Ectodermal cell (in vitro differentiated cells): ENCODE data around the gene PTPRG.

Source experiments
- H3K27ac ChIP-seq: 2 replicates; pipeline ENCODE4 v1.7.0; 2013; ENCODE audit warnings: mild to moderate bottlenecking, low read depth, low read length; ENCODE audit not compliant: insufficient read depth, poor library complexity, severe bottlenecking
- H3K27me3 ChIP-seq: 2 replicates; pipeline ENCODE4 v1.7.0; 2013; ENCODE audit warnings: mild to moderate bottlenecking, low read length; ENCODE audit not compliant: insufficient read depth, control insufficient read depth, poor library complexity, severe bottlenecking
- H3K36me3 ChIP-seq: one replicate; pipeline ENCODE4 v1.7.0; 2013; ENCODE audit warnings: low read length; ENCODE audit not compliant: control insufficient read depth, insufficient read depth
- H3K4me1 ChIP-seq: one replicate; pipeline ENCODE4 v1.7.0; 2013; ENCODE audit warnings: low read length; ENCODE audit not compliant: control insufficient read depth, insufficient read depth
- H3K4me3 ChIP-seq: 2 replicates; pipeline ENCODE4 v1.7.0; 2013; ENCODE audit warnings: low read depth, low read length, control low read depth; ENCODE audit not compliant: insufficient read depth
- H3K9me3 ChIP-seq: 2 replicates; pipeline ENCODE4 v1.7.0; 2013; ENCODE audit warnings: mild to moderate bottlenecking, low read length, moderate library complexity; ENCODE audit not compliant: control insufficient read depth
- whole genome bisulfite sequencing, 2 experiments: methylation state at CpG; one replicate each; pipeline ENCODE4 v1.1.7; 2013; ENCODE audit warnings: missing lambda C conversion rate in 2 of 2; 5-methylcytosine and 5-hydroxymethylcytosine counted together

The PTPRG gene

DNA sequence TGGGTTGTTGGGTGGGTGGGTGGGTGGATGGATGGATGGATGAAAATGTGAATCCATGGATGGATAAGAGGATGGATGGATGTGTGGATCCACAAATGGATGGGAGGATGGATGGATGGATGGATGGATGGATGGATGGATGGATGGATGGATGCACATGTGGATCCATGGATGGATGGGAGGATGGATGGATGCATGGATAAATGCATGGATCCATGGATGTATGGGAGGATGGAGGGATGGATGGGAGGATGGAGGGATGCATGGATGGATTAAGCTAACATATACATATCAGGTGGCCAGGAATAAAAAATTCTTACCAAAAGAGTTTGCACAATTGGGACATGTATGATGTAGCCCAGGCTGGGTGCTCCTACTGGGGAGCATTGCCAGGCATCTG lies 616.7 kb downstream of the PTPRG start:
- H3K27ac ChIP-seq = no peak overlapping the region
- no peaks in the 10 kb centered on the region for H3K9me3 ChIP-seq
- no peaks in the 10 kb centered on the region for H3K4me1 ChIP-seq
- no peaks in the 10 kb centered on the region for H3K36me3 ChIP-seq
- no peaks in the 10 kb centered on the region for H3K27me3 ChIP-seq
- no peak overlapping the region for H3K4me3 ChIP-seq

DNA sequence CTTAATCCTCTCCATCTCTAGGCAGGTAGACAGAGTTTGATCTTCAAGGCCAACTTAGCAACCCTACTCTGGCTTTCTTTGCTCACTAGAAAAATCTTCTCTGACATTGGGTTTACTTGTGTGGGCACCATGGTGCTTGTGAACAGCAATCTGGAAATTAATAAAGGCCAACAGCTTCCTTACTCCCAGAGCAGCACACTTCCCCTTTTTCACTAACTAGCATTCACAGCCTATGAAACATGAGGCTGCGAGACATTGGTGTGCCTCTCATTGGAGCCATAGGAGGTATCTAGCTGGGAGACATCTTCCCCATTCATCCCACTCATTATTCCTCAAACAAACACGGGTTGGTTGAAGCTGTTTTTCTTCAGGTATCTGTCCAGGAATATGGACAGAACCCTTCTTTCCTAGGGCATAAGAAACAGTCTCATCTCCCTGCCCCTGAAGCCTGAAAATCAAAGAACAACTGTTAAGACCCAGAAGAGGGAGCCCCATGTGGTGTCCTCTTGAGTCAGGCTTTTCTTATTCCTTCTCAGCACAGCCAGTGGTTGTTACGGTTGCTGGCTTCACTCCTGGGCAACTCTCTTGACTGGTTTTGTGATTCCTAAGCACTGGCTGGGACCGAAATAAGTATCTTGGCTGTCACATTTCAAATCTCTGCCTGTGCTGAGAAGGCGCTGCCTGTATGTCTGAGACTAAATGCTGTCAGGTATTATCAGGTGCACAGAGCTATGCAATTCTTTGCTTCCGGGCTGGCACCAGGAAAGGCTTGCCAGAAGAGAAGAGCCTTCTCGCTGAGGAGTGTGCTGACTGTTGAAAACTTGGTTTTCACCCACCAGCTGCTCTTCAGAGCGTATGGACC lies 617.6 kb downstream of the PTPRG start:
- H3K27ac ChIP-seq = no peak overlapping the region
- H3K4me1 ChIP-seq = no peaks in the 10 kb centered on the region
- H3K9me3 ChIP-seq = no peaks in the 10 kb centered on the region
- no peak overlapping the region for H3K4me3 ChIP-seq
- no peaks in the 10 kb centered on the region for H3K36me3 ChIP-seq
- no peaks in the 10 kb centered on the region for H3K27me3 ChIP-seq
- WGBS, 2 experiments = 75 to 80% methylated on average over 8 of the region's 8 CpGs

- 96 to 97% methylated on average over 5 of the region's 5 CpGs for WGBS, 2 experiments
- no peaks in the 10 kb centered on the region for H3K36me3 ChIP-seq
- H3K27ac ChIP-seq = no peak overlapping the region
- no peaks in the 10 kb centered on the region for H3K9me3 ChIP-seq
- no peaks in the 10 kb centered on the region for H3K4me1 ChIP-seq
- H3K4me3 ChIP-seq = no peak overlapping the region
- H3K27me3 ChIP-seq = no peaks in the 10 kb centered on the region
Measured at GRCh38 chr3:62180514-62180913, 619.1 kb downstream of the PTPRG start.

DNA sequence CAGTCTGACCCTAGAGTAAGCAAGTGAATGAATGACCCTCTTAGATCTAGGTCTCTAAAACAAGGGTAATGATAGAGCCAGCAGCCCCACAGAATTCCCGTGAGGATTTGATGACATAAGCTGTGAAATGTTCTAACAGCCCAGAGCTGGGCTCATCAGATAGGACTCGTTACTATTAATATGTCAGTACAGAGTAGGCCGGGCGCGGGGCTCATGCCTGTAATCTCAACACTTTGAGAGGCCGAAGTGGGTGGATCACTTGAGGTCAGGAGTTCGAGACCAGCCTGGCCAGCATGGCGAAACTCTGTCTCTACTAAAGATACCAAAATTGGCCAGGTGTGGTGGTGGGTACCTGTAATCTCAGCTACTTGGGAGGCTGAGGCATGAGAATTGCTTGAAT lies 621.7 kb downstream of the PTPRG start:
- no peaks in the 10 kb centered on the region for H3K4me1 ChIP-seq
- WGBS, 2 experiments = 96 to 97% methylated on average over 8 of the region's 8 CpGs
- no peaks in the 10 kb centered on the region for H3K27me3 ChIP-seq
- no peaks in the 10 kb centered on the region for H3K9me3 ChIP-seq
- H3K4me3 ChIP-seq = no peak overlapping the region
- H3K36me3 ChIP-seq = no peaks in the 10 kb centered on the region
- no peak overlapping the region for H3K27ac ChIP-seq

- Histone ChIP-seq H3K4me1 (no peaks in the 10 kb centered on the region), H3K9me3 (no peaks in the 10 kb centered on the region), H3K4me3 (no peak overlapping the region), H3K36me3 (no peaks in the 10 kb centered on the region), H3K27me3 (no peaks in the 10 kb centered on the region), H3K27ac (no peak overlapping the region)
- WGBS, 2 experiments = 95 to 96% methylated on average over 10 of the region's 10 CpGs
Measured at GRCh38 chr3:62183969-62184368, 622.6 kb downstream of the PTPRG start.

DNA sequence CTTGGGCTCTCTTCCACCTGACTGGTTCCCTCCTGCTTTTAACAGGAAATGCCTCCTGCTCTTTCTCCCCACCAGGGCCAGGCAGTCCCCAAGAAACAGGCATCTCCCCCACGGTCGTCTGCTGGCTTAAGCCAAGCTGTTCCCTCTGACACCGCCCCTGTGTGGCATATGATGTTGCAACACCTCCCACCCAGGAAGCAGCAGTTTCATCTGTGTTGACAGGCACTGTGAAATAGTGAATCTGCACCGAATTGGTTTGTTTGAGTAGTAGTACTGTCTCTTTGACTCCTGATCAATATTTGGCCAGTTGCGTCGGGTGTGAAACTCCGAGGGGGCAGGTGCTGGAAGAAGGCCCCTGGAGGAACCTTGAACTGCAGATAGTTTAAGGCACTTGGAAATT lies 623.2 kb downstream of the PTPRG start:
- Histone ChIP-seq H3K4me1 (no peaks in the 10 kb centered on the region), H3K27ac (no peak overlapping the region), H3K27me3 (no peaks in the 10 kb centered on the region), H3K36me3 (no peaks in the 10 kb centered on the region), H3K4me3 (no peak overlapping the region), H3K9me3 (no peaks in the 10 kb centered on the region)
- 88 to 89% methylated on average over 7 of the region's 7 CpGs for WGBS, 2 experiments

GRCh38 chr3:62187022-62187431 lies 625.7 kb downstream of the PTPRG start:
- 92 to 96% methylated on average over 7 of the region's 7 CpGs for WGBS, 2 experiments
- peaks cover 5% of the 10 kb centered on the region for H3K36me3 ChIP-seq
- H3K4me3 ChIP-seq = no peak overlapping the region
- H3K27me3 ChIP-seq = no peaks in the 10 kb centered on the region
- H3K27ac ChIP-seq = no peak overlapping the region
- H3K4me1 ChIP-seq = no peaks in the 10 kb centered on the region
- no peaks in the 10 kb centered on the region for H3K9me3 ChIP-seq

- H3K27ac ChIP-seq = no peak overlapping the region
- no peaks in the 10 kb centered on the region for H3K9me3 ChIP-seq
- H3K4me1 ChIP-seq = no peaks in the 10 kb centered on the region
- no peak overlapping the region for H3K4me3 ChIP-seq
- no peaks in the 10 kb centered on the region for H3K27me3 ChIP-seq
- H3K36me3 ChIP-seq = peaks cover 5% of the 10 kb centered on the region
- 27 to 29% methylated on average over 18 of the region's 18 CpGs for WGBS, 2 experiments
Measured at GRCh38 chr3:62188681-62189375, 627.5 kb downstream of the PTPRG start.

GRCh38 chr3:62189376-62189698 lies 628.0 kb downstream of the PTPRG start:
- Histone ChIP-seq H3K27ac (no peak overlapping the region), H3K9me3 (no peaks in the 10 kb centered on the region), H3K4me1 (no peaks in the 10 kb centered on the region), H3K4me3 (no peak overlapping the region), H3K36me3 (peaks cover 5% of the 10 kb centered on the region), H3K27me3 (no peaks in the 10 kb centered on the region)
- 92 to 96% methylated on average over 9 of the region's 9 CpGs for WGBS, 2 experiments

DNA sequence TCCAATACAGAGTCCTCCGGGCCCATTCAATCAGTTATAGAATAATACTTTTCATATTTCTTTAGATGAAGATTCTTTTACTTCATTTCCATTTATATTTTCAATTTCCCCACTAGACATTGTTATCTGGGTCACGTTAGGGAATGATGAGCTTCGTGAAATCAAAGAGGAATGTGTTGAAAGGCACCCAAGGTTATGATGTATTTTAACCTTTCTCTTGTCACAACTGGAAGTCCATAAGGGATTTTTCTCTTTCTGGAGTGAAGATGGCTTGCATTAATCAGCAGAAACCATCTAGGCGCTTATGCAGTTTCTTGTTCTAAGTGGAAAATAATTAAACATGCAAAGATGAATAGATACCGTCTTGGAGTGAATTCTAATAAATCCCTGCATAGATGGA lies 631.5 kb downstream of the PTPRG start:
- Histone ChIP-seq H3K27me3 (no peaks in the 10 kb centered on the region), H3K4me1 (no peaks in the 10 kb centered on the region), H3K27ac (no peak overlapping the region), H3K4me3 (no peak overlapping the region), H3K9me3 (no peaks in the 10 kb centered on the region), H3K36me3 (peaks cover 5% of the 10 kb centered on the region)
- 97 to 98% methylated on average over 2 to 4 of the region's 5 CpGs for WGBS, 2 experiments
